HCT116 (cell line): Measurements from ENCODE around the gene MED1. TPM values are rescaled to one million over a fixed set of nuclear protein-coding genes. Genes with fewer than 3 reads are reported as not detected.
"Not testable (repeated sequence)": the region's sequence is repeated elsewhere in the genome, so short reads cannot be mapped to it uniquely, and the experiment has no call there.

Experiments
- ATAC-seq: fragments of 200-7000 bp; cut with Tn5 transposase; 2 replicates; pipeline ENCODE4 v1.9.1; 2020; ENCODE audit warnings: mild to moderate bottlenecking, moderate library complexity
- BruUV-seq: library from RNA; stranded (reverse); fragments of 400-500 nt; replicated peaks from 2 replicates; lab custom pipeline; 2021; lab: Mats Ljungman, UMichigan
- CTCF ChIA-PET: fragments of 300-600 bp; sonication (Branson Sonifier 250); formaldehyde crosslinking; loops from one replicate; lab custom pipeline; 2021; ENCODE audit warnings: antibody characterized with exemption; lab: Charles Lee
- POLR2A ChIA-PET: fragments of 300-600, 350-600 bp; sonication (Branson Sonifier 250); formaldehyde crosslinking; loops from one replicate; lab custom pipeline; 2021; ENCODE audit warnings: antibody characterized with exemption; lab: Charles Lee
- RAD21 ChIA-PET, 2 experiments: fragments of 300-600 bp; sonication (Branson Sonifier 250); formaldehyde crosslinking; loops; one replicate each; lab custom pipeline; 2023; ENCODE audit warnings: low total read pairs in 2 of 2; ENCODE audit not compliant: uncharacterized antibody in 2 of 2, unreplicated experiment in 2 of 2, low non-redundant PET in 1 of 2; lab: Charles Lee
- DNase-seq: peaks from one replicate; pipeline ENCODE4 v3.0.0-alpha.2; 2010; ENCODE audit warnings: low read depth, low spot score
- H2AFZ ChIP-seq: fragments of 200-600 bp; shearing (Covaris generic), sonication (generic); 2 replicates; pipeline ENCODE4 v1.6.1; 2017; ENCODE audit warnings: low read depth, mixed run types, mixed read lengths, antibody characterized with exemption, low read length; ENCODE audit not compliant: poor library complexity, severe bottlenecking
- H3K27ac ChIP-seq: 2 replicates; pipeline ENCODE4 v1.5.1; 2012; ENCODE audit warnings: low read depth, low read length
- H3K27me3 ChIP-seq: fragments of 200-600 bp; sonication (generic); 2 replicates; pipeline ENCODE4 v1.6.1; 2016; ENCODE audit warnings: mixed run types, low read length, mixed read lengths; ENCODE audit not compliant: insufficient read depth
- H3K36me3 ChIP-seq, 2 experiments: fragments of 200-500 bp in 1 of 2; fragments of 200-600 bp in 1 of 2; sonication (Bioruptor generic) in 1 of 2; sonication (generic) in 1 of 2; 2 replicates each; pipeline versions ENCODE4 v1.5.1 to v1.6.1; 2014 to 2016; ENCODE audit warnings: low read length in 2 of 2, inconsistent platforms in 1 of 2, mixed read lengths in 1 of 2, mixed run types in 1 of 2; ENCODE audit not compliant: insufficient read depth in 2 of 2, control insufficient read depth in 1 of 2
- H3K4me1 ChIP-seq, 2 experiments: fragments of 200-600 bp in 1 of 2; sonication (generic) in 1 of 2; 2 replicates each; pipeline versions ENCODE4 v1.5.1 to v1.6.1; 2012 to 2017; ENCODE audit warnings: low read length in 2 of 2, inconsistent platforms in 1 of 2, mild to moderate bottlenecking in 1 of 2, mixed read lengths in 1 of 2, mixed run types in 1 of 2, moderate library complexity in 1 of 2; ENCODE audit not compliant: insufficient read depth in 2 of 2, control insufficient read depth in 1 of 2
- H3K4me2 ChIP-seq: fragments of 200-600 bp; sonication (generic); 2 replicates; pipeline ENCODE4 v1.6.1; 2017; ENCODE audit warnings: mixed run types, low read length, mixed read lengths
- H3K4me3 ChIP-seq, 2 experiments: fragments of 200-600 bp in 1 of 2; sonication (generic) in 1 of 2; replicated peaks in 1 of 2; 2 replicates each; pipeline ENCODE4 v1.5.1; 2011 to 2016; ENCODE audit warnings: low read length in 2 of 2, control low read depth in 1 of 2, low read depth in 1 of 2, mild to moderate bottlenecking in 1 of 2, mixed read lengths in 1 of 2, mixed run types in 1 of 2
- H3K79me2 ChIP-seq: fragments of 200-600 bp; sonication (generic); 2 replicates; pipeline ENCODE4 v1.6.1; 2017; ENCODE audit warnings: mild to moderate bottlenecking, mixed run types, low read length, moderate library complexity, mixed read lengths; ENCODE audit not compliant: insufficient read depth
- H3K9ac ChIP-seq: fragments of 200-600 bp; sonication (generic); 2 replicates; pipeline ENCODE4 v1.6.1; 2016; ENCODE audit warnings: low read length, mixed read lengths
- H3K9me2 ChIP-seq: fragments of 200-600 bp; sonication (generic), shearing (Covaris generic); 2 replicates; pipeline ENCODE4 v1.6.1; 2017; ENCODE audit warnings: mixed run types, mild to moderate bottlenecking, moderate library complexity; ENCODE audit not compliant: insufficient read depth
- H3K9me3 ChIP-seq, 2 experiments: fragments of 200-500 bp in 1 of 2; fragments of 200-600 bp in 1 of 2; sonication (Bioruptor generic) in 1 of 2; sonication (generic) in 1 of 2; 2 replicates each; pipeline ENCODE4 v1.6.1; 2014 to 2017; ENCODE audit warnings: low read length in 2 of 2, mixed read lengths in 2 of 2, inconsistent platforms in 1 of 2, low read depth in 1 of 2, mild to moderate bottlenecking in 1 of 2, mixed run types in 1 of 2, moderate library complexity in 1 of 2; ENCODE audit not compliant: control insufficient read depth in 1 of 2, insufficient read depth in 1 of 2
- H4K20me1 ChIP-seq: fragments of 200-600 bp; sonication (generic), shearing (Covaris generic); 2 replicates; pipeline ENCODE4 v1.6.1; 2017; ENCODE audit warnings: mixed run types, mild to moderate bottlenecking, moderate library complexity; ENCODE audit not compliant: insufficient read depth
- POLR2A ChIP-seq: IDR thresholded peaks from 2 replicates; pipeline ENCODE4 v1.7.0; 2011; ENCODE audit warnings: borderline replicate concordance; ENCODE audit not compliant: insufficient read depth, insufficient read length; ENCODE audit errors: extremely low read depth
- SRF ChIP-seq: IDR thresholded peaks from 2 replicates; pipeline ENCODE4 v1.6.1; 2012; ENCODE audit warnings: low read depth
- YY1 ChIP-seq: IDR thresholded peaks from 2 replicates; pipeline ENCODE4 v1.6.1; 2011; ENCODE audit warnings: low read length, low read depth, moderate library complexity, mild to moderate bottlenecking; ENCODE audit not compliant: insufficient replicate concordance; ENCODE audit errors: extremely low read depth
- intact Hi-C: fragments of 100-400 bp; cut with micrococcal nuclease; formaldehyde crosslinking; loops from 2 replicates; pipeline ENCODE4 v1.10.0; 2022
- total RNA-seq: library from RNA; stranded (reverse); gene quantifications from one replicate; pipeline ENCODE4 v1.2.1, GENCODE V29; 2021; ENCODE audit not compliant: unreplicated experiment
- TF ChIP-seq, protein P1 (sequence below): IDR thresholded peaks from 2 replicates; pipeline ENCODE4 v1.6.1; 2011; ENCODE audit warnings: mild to moderate bottlenecking, low read length, moderate library complexity; ENCODE audit not compliant: insufficient replicate concordance; ENCODE audit errors: extremely low read depth

Gene MED1
- total RNA-seq, 1 experiment from 2014 or later: 55.7 TPM

DNA sequence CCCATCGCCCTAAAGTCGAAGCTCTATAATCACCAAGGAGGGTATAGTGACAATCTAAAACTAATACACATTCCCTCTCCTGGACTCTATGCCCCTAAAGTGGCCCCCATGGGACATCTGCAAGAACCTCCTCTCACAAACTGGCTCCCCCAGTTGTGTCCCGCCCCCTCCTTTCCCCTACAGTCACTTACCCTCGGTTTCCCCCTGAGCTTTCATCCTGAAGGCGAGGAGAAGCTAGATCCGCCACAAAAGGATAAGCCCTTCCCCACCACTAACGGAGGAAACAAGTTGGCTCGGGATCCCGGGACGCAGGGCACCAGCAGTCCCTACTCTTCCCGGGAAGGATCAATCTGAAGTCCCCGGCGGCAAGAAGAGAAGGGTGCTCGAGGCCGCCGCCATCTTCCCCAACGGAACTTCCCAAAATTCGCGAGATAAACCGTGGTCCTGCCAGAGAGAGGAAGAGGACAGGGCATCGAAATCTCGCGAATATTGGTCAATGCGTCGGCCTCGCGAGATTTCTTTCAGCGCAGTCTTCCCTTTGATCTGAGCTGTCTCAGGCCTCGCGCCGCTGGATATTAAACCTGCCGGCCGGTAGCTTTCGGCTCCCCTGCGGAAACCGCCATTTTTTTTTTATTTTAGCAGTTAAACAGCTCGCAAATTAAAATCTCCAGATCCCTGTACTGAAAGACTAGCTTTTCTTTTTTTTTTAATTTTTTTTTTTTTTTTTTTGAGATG, at the start of gene MED1 (continued):
- TF ChIP-seq, protein P1, sequence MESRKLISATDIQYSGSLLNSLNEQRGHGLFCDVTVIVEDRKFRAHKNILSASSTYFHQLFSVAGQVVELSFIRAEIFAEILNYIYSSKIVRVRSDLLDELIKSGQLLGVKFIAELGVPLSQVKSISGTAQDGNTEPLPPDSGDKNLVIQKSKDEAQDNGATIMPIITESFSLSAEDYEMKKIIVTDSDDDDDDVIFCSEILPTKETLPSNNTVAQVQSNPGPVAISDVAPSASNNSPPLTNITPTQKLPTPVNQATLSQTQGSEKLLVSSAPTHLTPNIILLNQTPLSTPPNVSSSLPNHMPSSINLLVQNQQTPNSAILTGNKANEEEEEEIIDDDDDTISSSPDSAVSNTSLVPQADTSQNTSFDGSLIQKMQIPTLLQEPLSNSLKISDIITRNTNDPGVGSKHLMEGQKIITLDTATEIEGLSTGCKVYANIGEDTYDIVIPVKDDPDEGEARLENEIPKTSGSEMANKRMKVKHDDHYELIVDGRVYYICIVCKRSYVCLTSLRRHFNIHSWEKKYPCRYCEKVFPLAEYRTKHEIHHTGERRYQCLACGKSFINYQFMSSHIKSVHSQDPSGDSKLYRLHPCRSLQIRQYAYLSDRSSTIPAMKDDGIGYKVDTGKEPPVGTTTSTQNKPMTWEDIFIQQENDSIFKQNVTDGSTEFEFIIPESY: peak; percentile 100
- TF ChIP-seq SRF (0 out of 2 replicates have a peak, but pooled peaks have one; percentile 26), YY1 (peak; percentile 95), POLR2A (peak; percentile 85)

DNA sequence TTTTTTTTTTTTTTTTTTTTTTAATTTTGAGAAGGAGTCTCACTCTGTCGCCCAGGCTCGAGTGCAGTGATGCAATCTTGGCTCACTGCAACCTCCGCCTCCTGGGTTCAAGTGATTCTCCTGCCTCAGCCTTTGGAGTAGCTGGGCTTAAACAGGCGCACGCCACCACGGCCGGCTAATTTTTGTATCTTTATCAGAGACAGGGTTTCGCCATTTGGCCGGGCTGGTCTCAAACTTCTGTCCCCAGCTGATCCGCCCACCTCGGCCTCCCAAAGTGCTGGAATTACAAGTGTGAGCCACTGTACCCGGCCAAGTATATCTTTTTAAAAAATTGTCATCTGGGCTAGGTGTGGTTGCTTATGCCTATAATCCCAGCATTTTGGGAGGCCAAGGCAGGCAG, 45.9 kb upstream of the MED1 start:
- BruUV-seq, H3K4me2 ChIP-seq, intact Hi-C loops, H3K9me3 ChIP-seq, POLR2A ChIA-PET, CTCF ChIA-PET, H2AFZ ChIP-seq, H3K4me3 ChIP-seq, H3K27ac ChIP-seq, H4K20me1 ChIP-seq, H3K9me2 ChIP-seq, H3K27me3 ChIP-seq, ATAC-seq, H3K4me1 ChIP-seq, DNase-seq, H3K9ac ChIP-seq, RAD21 ChIA-PET, H3K79me2 ChIP-seq: not testable (repeated sequence)
- peaks cover 17 to 43% of the 10 kb centered on the region in 2 experiments; a peak in 3 of 4 replicates for H3K36me3 ChIP-seq
